GM19372 (cell line): Measurements from ENCODE around the gene TTC39C.

ENCODE experiments used
- ATAC-seq: cut with Tn5 transposase; IDR thresholded peaks from one replicate; pipeline ENCODE4 v1.9.1; 2021; ENCODE audit warnings: mild to moderate bottlenecking, low read depth, moderate library complexity; ENCODE audit not compliant: unreplicated experiment

The TTC39C gene

GRCh38 chr18:24176727-24177416, 162.3 kb downstream of the TTC39C start:
- ATAC-seq: peak; percentile 90

GRCh38 chr18:24177499-24178133, 163.1 kb downstream of the TTC39C start:
- no peak for ATAC-seq

- ATAC-seq: no peak
Measured at GRCh38 chr18:24180048-24180447, 165.5 kb downstream of the TTC39C start.

GRCh38 chr18:24181806-24182205, 167.3 kb downstream of the TTC39C start:
- no peak for ATAC-seq
